Lung (tissue), 12 donors: ENCODE results near the gene RASSF9. TPM values are rescaled to one million over a fixed set of nuclear protein-coding genes. Genes with fewer than 3 reads are reported as not detected.

Experiments
- ATAC-seq: fragments of 200-7000 bp; cut with Tn5 transposase; one replicate; pipeline ENCODE4 v1.9.1; 2020; ENCODE audit warnings: moderate number of reproducible peaks; ENCODE audit not compliant: insufficient read depth, low FRiP score
- DNase-seq, 3 donors: peaks; one replicate each; pipeline ENCODE4 v3.0.0-alpha.2; 2013 to 2017
- H3K27ac ChIP-seq, 2 donors: one replicate each; pipeline ENCODE4 v1.5.1; 2013; ENCODE audit warnings: mild to moderate bottlenecking in 2 of 2, moderate library complexity in 2 of 2, control low read depth in 1 of 2, inconsistent platforms in 1 of 2, low read depth in 1 of 2, low read length in 1 of 2
- H3K27me3 ChIP-seq, 3 donors: one replicate each; pipeline ENCODE4 v1.5.1; 2013; ENCODE audit warnings: low read length in 2 of 3; ENCODE audit not compliant: control insufficient read depth in 3 of 3, insufficient read depth in 3 of 3
- H3K36me3 ChIP-seq, 4 donors: one replicate each; pipeline ENCODE4 v1.5.1; 2013; ENCODE audit warnings: low read length in 4 of 4, mild to moderate bottlenecking in 1 of 4, moderate library complexity in 1 of 4; ENCODE audit not compliant: control insufficient read depth in 4 of 4, insufficient read depth in 4 of 4
- H3K4me1 ChIP-seq, 5 donors: one replicate each; pipeline ENCODE4 v1.5.1; 2013; ENCODE audit warnings: low read length in 5 of 5, mild to moderate bottlenecking in 2 of 5, moderate library complexity in 1 of 5; ENCODE audit not compliant: control insufficient read depth in 5 of 5, insufficient read depth in 5 of 5
- H3K4me3 ChIP-seq: one replicate; pipeline ENCODE4 v1.5.1; 2013; ENCODE audit warnings: mild to moderate bottlenecking, control low read depth, moderate library complexity
- H3K9ac ChIP-seq, 2 donors: one replicate each; pipeline ENCODE4 v1.5.1; 2013; ENCODE audit warnings: low read length in 2 of 2, control low read depth in 1 of 2; ENCODE audit not compliant: insufficient read depth in 1 of 2
- H3K9me3 ChIP-seq, 4 donors: one replicate each; pipeline ENCODE4 v1.5.1; 2013; ENCODE audit warnings: low read length in 3 of 4, mild to moderate bottlenecking in 1 of 4, moderate library complexity in 1 of 4; ENCODE audit not compliant: control insufficient read depth in 4 of 4, insufficient read depth in 3 of 4
- CTCF ChIP-seq: IDR thresholded peaks from 2 replicates; pipeline ENCODE4 v1.5.1; 2012; ENCODE audit warnings: mild to moderate bottlenecking; ENCODE audit errors: control extremely low read depth, extremely low read depth
- WGBS, 2 donors: extraction: QIAGEN DNeasy Blood & Tissue Kit; methylation state at CpG; one replicate each; pipeline ENCODE4 v1.1.7; 2013; 5-methylcytosine and 5-hydroxymethylcytosine counted together
- polyA plus RNA-seq, 2 donors: library from polyadenylated mRNA; stranded (reverse); fragments of 200-250 nt; gene quantifications; one replicate each; pipeline ENCODE4 v1.2.1, GENCODE V29; 2013
- total RNA-seq, 2 donors: library from RNA; depleted of rRNA in 1 of 2; stranded (reverse); fragments of >200 nt in 1 of 2; gene quantifications; one replicate each; pipeline ENCODE4 v1.2.1, GENCODE V29; 2014 to 2021
- donor health status: control.
- donor health status: control.
- donor health status: Bipolar disorder and iron deficiency.
- donor health status: healthy.
- donor health status: DM: yes; HTN: yes; CAD: no.

The RASSF9 gene
- total and polyA plus RNA-seq, 4 donors: 2.1 to 14.3 (median 6.2) TPM

- no peak for TF ChIP-seq CTCF
- peaks cover 0 to 4% (median under 1%) of the 10 kb centered on the region in 4 donors for H3K36me3 ChIP-seq
- H3K27ac ChIP-seq: no peak overlapping the region
- no peaks in the 10 kb centered on the region for H3K9me3 ChIP-seq
- H3K27me3 ChIP-seq: no peaks in the 10 kb centered on the region
- 70 to 98% methylated on average over 2 of the region's 2 CpGs for WGBS, 2 donors
- no peak for ATAC-seq
- no peaks in the 10 kb centered on the region for H3K4me1 ChIP-seq
- DNase-seq: no peak
- no peak overlapping the region for H3K4me3 ChIP-seq
- no peak overlapping the region for H3K9ac ChIP-seq
Observed at GRCh38 chr12:85803923-85804322, 32.3 kb downstream of the RASSF9 start.

- no peak for DNase-seq
- Histone ChIP-seq H3K4me3 (no peak overlapping the region), H3K27ac (no peak overlapping the region), H3K36me3 (peaks cover 0 to 4% (median under 1%) of the 10 kb centered on the region in 4 donors), H3K4me1 (no peaks in the 10 kb centered on the region), H3K27me3 (no peaks in the 10 kb centered on the region), H3K9ac (no peak overlapping the region), H3K9me3 (no peaks in the 10 kb centered on the region)
- 4 to 29% methylated on average over 1 of the region's 1 CpG for WGBS, 2 donors
- no peak for TF ChIP-seq CTCF
- no peak for ATAC-seq
Observed at GRCh38 chr12:85803231-85803630, 33.0 kb downstream of the RASSF9 start.

GRCh38 chr12:85798122-85798521 is 38.1 kb downstream of the RASSF9 start:
- Histone ChIP-seq H3K27ac (no peak overlapping the region), H3K9me3 (no peaks in the 10 kb centered on the region), H3K4me1 (no peaks in the 10 kb centered on the region), H3K9ac (no peak overlapping the region), H3K36me3 (no peaks in the 10 kb centered on the region), H3K4me3 (no peak overlapping the region), H3K27me3 (no peaks in the 10 kb centered on the region)
- ATAC-seq (no peak), DNase-seq (no peak)
- no peak for TF ChIP-seq CTCF
- 77% methylated on average over 2 of the region's 2 CpGs for WGBS, 2 donors

GRCh38 chr12:85796001-85796400 is 40.2 kb downstream of the RASSF9 start:
- TF ChIP-seq CTCF: no peak
- H3K9me3 ChIP-seq: no peaks in the 10 kb centered on the region
- no peak overlapping the region for H3K27ac ChIP-seq
- no peak overlapping the region for H3K4me3 ChIP-seq
- ATAC-seq (no peak), DNase-seq (no peak)
- no peaks in the 10 kb centered on the region for H3K27me3 ChIP-seq
- H3K36me3 ChIP-seq: no peaks in the 10 kb centered on the region
- H3K4me1 ChIP-seq: no peaks in the 10 kb centered on the region
- H3K9ac ChIP-seq: no peak overlapping the region
